NCI-H2196 (cell line): ENCODE data around the gene DIS3L2.

Experiments
- DNase-seq: peaks from one replicate; lab custom pipeline; 2025; ENCODE audit not compliant: unreplicated experiment; lab: John Stamatoyannopoulos, UW

The DIS3L2 gene, protein sequence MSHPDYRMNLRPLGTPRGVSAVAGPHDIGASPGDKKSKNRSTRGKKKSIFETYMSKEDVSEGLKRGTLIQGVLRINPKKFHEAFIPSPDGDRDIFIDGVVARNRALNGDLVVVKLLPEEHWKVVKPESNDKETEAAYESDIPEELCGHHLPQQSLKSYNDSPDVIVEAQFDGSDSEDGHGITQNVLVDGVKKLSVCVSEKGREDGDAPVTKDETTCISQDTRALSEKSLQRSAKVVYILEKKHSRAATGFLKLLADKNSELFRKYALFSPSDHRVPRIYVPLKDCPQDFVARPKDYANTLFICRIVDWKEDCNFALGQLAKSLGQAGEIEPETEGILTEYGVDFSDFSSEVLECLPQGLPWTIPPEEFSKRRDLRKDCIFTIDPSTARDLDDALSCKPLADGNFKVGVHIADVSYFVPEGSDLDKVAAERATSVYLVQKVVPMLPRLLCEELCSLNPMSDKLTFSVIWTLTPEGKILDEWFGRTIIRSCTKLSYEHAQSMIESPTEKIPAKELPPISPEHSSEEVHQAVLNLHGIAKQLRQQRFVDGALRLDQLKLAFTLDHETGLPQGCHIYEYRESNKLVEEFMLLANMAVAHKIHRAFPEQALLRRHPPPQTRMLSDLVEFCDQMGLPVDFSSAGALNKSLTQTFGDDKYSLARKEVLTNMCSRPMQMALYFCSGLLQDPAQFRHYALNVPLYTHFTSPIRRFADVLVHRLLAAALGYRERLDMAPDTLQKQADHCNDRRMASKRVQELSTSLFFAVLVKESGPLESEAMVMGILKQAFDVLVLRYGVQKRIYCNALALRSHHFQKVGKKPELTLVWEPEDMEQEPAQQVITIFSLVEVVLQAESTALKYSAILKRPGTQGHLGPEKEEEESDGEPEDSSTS

DNA sequence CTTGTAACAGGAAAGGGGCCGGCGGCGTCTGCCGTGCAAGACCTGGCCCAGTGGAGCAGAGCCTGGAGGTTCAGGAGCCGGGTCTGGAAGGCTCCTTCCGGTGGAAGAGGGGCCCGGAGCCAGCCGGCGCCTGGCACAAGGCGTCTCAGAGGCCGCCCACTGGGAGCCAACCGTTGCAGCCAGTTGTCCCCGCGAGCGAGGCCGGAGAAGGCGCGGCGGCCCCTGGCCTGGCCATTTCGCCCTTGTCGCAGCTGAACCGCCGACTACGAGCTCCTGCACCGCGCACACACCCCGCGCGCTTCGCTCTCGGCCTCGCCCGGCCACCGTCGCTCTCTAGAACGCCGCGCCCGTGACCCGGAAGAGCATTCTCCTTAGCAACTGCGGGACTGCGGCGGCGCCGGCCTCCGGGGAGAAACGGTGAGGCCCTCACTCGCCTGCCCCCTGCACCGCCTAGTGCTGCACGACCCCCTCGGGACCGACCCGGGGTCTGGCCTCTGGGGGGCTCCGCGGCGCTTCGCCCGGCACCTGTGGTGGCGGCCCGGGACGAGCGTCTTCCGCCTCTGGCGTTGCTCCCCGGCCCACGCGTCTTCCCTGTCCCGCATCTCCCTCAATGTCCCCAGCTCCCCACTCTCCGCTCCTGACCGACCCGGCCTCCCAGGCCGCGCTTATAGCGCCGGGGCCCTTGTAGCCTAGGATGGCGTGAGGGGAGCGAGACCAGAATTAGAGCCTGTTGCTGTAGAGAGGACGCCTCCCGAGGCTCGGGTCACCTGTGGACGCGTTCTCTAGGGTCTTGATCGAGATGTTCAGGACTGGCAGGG is at the start of gene DIS3L2:
TSS of gene DIS3L2 (plus strand) at position 365 of the 818 bp plus-strand sequence. CDS start 53,215 bp downstream, outside the sequence.
- DNase-seq = peak; percentile 88

DNA sequence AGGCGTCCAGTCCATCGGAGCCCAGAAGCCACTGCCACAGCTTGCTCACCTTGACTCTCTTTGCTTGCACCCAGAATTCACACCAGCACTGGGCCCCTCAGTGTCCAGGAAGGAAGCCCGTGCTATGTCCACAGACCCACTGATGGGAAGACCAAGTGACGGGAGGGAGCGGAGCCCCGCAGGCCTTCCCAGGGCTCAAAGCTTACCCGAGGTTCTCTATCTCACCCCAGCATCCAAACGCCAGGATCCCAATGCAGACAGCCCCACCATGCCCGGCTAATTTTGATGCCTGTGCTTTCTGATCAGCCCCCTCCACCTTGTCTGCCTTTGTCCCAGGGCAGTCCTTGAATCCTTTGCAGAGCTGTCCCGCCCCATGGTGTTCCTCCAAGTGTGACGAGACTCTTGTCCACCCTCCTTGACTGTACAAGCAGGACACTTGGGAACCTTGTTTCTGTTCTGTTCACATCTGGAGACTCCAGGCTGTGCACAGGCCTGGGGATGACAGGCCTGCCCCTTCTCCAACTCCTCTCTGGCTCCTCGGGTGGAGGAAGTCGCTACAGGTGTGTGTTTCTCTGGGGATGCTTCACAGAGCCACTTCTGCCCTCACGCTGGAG is 47.3 kb upstream of the DIS3L2 start:
- DNase-seq = no peak

DNA sequence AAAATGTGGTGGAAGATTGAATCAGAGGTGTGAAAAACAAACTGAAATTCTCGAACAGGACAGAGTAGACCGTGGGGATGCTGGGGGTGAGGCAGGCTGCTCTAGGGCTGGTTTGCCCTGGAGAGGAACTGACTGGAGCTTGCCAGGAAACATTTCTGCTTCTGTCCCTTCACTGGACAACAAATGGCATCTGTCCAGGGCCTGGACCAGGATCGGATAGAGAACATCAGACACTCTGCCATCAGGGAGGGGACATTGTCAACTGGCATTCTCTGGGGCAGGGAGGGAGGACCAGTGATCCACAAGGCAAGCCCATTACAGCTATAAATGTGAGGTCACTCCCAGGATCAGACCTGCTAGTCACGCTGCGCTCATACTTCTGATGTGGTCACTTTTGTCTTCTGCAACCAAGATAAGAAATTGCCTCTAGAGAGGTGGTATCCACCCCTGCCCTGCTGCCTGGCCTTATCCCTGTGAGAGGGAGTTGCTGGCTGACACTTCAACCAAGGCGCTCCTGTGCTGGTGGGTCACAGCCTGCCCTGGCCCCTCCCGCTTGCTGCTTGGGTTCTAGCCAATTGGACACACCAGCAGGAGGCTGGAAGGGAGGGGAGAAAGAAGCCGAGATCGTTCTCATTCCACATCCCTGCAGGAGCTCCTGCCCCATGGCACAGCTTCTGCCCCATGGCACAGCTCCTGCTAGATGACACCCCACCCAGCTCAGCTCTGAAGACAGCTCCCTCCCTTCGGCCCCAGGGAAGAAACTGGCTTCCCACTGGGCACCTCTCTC is 44.0 kb upstream of the DIS3L2 start:
- no peak for DNase-seq

DNA sequence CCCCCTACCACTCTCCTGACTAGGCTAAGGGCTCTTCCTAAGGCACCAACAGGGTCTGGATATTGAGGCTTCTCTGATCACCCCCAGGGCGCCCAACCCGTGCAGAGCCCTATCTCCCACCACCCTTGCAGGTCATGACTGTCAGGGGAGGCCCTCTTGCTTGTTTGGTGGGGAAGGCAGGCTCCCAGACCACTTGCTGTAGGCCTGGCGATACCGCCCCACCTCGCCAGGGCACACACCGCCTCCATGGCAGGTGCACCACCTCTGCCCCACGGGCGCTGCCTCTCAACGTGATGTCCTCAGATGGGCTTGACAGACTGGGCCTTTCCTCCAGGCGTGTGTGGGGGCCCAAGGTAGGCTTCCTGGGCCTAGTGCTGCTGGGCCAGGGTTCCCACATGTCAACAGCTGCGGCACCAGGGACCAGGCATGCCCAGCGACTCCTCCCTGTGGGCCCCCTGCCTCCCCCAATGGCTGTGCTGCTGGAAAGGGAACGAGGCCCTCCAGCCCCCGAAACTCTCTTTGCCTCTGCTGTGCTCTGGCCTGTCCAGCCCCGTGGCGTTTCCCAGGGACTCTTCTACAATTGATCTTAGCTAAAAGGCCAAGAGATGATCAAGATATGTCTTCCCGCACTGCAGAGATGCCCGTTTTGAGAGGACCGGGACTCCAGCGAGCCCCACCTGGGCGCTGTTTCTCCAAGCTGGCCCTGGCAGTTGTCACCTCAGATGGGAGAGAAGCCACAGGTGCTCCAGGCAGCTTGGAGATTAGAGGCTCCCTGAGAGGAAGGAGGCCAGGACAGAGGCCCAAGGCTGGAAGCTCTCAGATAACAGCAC is 42.8 kb upstream of the DIS3L2 start:
- DNase-seq = no peak

DNA sequence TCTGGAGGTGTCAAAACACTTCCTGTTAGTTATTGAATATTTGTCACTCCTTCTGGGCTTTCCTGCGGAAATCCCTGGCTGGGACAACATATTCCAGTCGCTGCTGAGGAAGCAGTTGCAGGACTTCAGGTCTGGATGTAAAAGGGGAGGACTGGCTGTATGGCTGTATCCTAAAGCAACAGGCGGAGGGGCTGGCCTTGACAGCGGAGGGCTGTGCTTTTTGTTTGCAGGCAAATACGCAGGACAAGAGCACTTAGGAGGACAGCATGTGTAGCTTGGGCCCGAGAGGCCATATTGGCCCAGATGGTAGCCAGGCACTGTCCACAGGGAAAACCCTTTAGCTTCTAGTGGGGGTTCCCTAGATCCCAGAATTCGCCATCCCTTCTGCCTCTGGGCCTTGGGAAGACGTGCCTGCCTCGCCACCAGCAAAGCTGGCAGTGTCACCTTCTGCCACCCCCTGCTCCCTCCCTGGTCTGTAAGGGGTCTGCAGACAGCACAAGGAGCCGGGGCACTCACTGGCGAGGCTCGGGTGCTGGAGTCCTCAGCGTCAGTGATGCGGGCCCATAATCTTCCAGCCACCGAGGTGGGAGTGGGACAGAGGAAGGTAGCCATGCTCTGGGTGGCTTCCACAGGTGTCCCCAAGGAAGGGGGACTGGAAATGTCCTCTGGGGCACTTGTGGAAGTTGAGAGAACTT is 42.0 kb upstream of the DIS3L2 start:
- no peak for DNase-seq

DNA sequence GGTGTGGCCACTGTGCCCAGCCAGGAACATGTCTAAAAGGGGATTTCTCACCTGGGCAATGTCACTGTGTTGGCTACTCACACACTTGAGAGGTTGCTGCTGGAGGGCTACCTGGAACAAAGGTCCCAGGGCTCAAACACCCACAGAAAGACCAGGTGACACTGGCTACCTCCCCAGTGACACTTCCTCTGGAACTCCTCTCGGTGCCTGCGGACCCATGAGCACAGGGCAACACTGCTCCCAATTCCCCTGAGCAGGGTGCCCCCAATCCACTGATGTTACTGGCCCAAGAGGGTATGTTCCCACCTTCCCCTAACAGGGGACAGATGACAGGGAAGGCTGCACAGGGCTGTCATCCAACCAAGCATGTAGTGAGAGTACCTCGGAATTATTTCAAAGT is 41.1 kb upstream of the DIS3L2 start:
- DNase-seq = no peak

DNA sequence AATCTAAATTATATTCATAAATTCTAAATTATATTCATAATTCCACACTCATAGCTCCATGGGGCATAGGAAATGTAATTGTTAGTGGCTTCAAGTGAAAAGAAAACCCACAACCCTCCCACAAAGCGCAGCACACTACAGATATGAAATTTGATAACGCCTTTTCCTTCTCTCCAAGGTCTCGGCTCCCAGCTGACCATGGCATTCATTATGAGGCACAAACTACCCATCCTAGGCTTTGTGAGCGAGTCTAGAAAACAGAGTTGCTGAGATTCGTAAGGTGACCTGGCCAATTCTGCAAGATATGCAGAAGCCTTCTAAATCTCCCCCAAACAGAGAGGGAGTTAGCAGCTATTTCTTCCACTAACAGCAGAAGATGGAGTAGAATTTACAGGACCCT is 40.7 kb upstream of the DIS3L2 start:
- no peak for DNase-seq

DNA sequence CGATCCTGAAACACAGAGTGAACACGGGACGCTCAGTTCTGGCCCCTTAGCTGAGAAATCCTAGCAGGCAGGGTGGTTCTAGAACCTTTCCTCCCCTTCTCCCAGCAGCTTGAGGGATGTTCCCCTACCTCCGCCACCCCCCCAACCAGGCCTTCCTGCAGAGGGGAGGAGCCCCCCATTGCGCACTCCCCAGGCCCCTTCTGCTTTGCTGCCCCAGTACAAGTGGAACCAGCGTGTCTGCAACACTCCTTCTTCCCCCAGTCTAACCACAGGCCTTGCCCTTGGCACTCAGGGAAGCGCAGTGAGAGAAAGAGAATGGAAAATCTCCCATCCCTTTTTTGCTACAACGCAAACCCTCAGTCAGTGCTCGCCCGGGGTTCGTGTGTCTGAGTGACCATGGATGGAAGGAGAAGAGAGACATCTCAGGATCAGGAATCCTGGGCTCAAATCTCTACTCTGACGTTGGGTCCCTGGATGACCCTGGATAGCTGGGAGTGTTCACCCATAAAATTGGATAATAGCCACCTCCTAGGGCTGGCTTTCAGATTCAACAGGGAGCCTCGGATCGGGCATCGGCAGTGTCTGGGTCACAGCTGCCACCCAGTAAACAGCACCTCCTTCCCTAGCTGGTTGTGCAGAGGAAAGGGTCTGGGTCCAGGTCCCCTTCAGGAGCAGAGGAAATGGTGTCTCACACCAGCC is 39.1 kb upstream of the DIS3L2 start:
- no peak for DNase-seq

DNA sequence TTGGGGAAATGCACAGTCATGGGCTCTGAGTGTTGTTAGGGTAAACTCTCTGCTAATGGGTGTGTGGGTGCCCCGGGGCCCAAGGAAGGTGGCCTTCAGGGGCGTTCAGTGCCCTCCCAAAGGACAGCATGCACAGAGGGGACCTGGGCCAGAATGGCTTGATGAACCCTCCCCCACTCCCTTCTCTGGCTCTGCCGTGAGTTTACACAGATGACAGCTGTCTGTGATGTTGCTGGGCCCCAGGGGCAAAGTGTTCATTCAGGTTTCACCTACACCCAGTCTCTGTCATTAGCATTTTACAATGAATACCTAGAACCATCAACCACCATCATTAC is 38.5 kb upstream of the DIS3L2 start:
- no peak for DNase-seq

DNA sequence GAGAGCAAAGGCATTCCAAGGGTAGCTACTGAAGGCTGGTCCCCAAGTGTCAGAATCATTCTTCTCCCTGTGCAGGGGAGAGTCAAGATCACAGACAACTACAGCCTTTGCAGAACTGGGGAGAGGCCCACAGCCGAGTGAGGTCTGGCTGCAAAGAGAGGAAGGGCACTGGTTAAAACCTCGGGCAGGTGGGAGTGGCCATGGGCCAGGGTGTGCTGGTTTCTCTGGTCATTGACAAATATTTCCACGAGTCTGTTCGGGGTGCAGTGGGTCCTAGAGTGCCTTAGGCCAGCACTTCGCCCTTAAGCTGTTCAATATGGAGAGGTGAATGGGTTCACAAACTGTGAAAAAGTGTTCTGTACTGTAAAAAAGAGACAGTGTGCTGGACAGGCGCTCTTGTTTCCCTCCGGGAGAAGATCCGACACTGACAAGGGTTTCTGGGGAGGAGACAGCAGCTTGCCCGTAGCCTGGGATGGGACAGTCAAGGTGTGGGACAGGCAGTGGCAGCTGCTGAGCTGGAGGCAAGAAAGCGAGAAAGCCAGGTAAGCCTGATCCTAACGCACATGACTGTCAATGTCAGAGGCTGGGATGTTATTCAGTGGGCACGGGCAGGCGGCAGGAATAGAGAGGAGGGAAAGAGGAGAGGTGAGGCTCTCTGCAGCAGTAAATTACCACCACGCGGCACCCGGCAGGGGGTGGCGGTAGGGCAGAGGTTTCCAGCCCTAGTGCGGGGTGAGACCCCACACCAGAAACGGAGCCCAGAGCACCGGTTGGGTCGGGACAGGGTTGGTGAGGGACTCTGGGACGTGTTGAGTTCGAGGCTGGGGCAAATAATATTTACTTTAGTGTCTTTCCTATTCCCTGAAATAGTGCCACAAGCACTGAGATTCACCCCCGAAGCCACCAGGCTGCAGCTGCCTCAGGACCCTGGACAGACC is 37.3 kb upstream of the DIS3L2 start:
- DNase-seq = no peak

DNA sequence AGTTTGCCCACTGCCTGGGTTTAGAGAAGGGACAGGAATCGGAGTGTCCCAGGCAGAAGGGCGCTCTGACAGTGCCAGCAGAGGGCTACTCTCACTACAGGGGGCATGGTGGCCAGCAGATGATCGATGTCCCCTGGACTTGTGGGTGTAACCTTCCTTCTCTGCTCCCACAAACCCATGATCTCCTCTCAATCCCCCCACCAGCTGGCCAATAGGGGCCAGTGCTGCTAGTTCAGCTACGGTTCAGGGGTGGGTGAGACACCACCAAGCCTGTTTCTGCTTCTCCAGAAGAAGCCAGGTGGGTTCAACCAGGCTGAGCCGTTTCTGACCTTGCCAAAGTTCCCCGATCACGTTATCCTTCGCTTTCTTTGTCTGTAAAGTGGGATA is 36.6 kb upstream of the DIS3L2 start:
- no peak for DNase-seq

DNA sequence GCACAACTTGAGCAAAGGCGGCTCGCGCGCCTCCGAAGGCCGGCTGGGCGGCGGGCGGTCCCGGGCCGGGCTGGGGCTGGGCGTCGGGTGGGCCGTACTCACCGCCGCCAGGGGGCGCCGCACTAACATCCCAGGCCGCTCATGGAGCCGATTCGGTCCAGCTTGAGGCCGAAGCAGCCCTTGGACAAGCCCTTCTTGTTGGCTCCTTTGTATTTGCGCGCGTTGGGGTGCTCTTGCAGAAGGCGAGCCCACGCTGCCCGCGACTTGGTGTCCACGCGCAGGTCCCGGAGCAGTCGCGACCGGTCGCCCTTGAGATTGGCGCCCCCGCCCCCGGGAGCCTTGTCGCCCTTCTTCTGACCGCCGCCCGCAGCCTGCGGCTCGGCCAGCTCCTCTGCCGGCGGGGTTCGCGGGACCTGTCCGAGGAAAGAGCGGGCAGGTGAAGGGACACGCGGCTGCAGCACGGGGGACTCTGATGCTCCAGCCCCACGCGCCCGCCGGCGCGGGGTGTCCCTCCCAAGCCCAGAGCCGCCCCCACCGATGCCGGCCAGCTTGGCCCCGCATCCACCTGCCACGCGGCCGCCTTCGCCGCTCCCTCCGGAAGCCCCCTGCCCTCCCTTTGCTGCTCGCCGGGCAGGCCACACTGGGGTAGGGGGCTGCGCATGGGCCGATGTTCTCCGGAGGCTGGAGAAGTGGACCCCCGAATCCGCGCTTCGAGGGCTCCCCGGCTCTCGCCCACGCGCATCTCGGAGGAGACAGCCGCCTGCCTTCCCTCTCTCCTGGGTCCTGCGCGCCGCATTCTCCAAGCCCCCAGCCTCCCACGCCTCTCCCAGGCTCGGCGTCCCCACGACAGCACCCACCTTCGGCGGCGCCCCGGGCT is 36.0 kb upstream of the DIS3L2 start:
- peak; percentile 81 for DNase-seq

DNA sequence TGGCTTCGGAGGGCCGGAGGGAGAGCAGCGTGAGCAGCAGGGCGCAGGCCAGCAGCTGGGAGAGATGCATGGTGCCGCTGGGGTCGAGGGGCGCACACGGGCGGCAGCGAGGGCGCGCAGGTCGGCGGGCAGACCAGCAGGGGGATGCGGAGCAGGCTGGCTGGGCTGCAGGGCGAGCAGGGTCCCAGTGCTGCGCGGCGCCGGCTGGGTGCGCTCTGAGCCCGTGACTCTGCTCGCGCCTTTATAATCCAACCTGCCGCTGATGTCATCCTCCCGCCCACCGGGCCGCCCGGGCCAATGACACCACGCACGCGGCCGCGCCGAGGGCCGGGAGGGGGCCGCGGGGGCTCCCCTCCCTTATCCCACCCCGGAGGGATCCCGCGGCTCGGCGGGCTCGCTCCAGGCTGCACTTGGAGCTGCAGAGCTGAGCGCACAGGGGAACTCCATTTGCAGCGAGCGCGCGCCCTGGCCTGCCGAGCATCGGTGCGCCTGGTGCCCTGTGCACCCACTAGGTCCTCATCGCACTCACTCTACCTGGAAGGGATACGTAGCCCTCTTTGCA is 35.3 kb upstream of the DIS3L2 start, which contains the start of gene NPPC:
TSS of gene NPPC (minus strand) at position 217 of the 562 bp plus-strand sequence. CDS start at position 70, 147 bp downstream.
- peak; percentile 70 for DNase-seq

DNA sequence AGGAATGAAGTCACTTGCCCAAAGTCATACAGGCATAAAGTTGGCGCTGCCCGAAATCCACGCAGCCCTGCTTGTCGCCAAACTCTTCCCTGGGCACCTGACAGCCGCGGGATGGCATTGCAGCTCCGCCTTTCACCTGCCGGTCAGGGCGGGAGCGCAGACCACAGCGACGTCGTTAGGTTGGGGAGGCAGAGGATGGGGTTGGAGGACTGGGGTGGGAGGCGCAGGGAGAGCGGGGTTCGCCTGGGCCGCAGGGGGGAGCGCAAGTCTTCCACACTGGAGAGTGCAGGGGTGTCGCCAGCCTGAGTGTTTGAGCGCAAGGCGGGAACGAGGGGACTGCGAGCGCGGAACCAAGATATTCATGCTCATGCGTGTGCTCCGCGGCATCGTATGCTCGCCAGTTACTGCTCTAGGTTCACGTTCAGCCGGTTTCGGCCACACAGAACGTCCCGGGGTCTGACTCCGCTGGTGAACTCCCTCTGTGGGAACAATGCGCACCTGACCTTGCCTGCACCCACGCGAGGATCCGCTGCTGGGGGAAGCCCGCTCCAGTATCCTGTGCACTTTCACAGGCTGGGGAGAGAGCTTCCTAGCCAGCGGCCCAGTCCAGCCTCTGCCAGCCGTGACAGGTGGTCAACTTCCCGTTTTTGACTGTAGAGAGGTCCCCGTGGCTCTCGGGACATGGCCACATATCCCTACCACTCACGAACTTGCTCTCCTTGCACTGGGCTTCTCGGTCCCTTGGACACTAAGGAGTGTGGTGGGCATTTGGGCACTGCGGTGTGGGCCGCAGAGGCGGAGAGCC is 34.5 kb upstream of the DIS3L2 start:
- DNase-seq = peak; percentile 50

DNA sequence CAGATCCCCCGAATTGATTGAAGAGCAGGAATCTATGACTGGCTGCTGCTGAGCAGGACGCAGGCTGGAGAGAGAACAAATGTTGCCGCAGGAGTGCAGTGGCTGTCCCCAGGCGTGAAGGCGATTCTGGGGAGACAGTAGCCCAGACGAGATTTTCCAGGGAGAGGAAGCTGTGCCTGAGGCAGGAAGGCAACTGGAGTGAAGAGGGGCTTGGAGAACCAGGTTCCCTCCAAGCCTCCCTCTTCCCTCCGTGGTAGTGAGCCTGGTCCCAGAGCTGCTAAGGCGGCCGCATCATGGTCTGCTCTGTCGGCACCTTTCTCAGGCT is 34.0 kb upstream of the DIS3L2 start:
- no peak for DNase-seq
